GM18858 (cell line): ENCODE data around the gene GOLGA6A.

Experiments
- ATAC-seq: cut with Tn5 transposase; IDR thresholded peaks from one replicate; pipeline ENCODE4 v1.9.1; 2021; ENCODE audit not compliant: unreplicated experiment

The GOLGA6A gene

GRCh38 chr15:74037171-74038117 lies 44.9 kb downstream of the GOLGA6A start:
- no peak for ATAC-seq

GRCh38 chr15:74036271-74037170 lies 45.8 kb downstream of the GOLGA6A start:
- no peak for ATAC-seq

GRCh38 chr15:74035121-74036017 lies 47.0 kb downstream of the GOLGA6A start:
- ATAC-seq: no peak

- ATAC-seq: no peak
Observed at GRCh38 chr15:74034206-74034755, 48.1 kb downstream of the GOLGA6A start.

- no peak for ATAC-seq
Observed at GRCh38 chr15:74032606-74033561, 49.5 kb downstream of the GOLGA6A start.

- ATAC-seq: no peak
Observed at GRCh38 chr15:74032046-74032445, 50.3 kb downstream of the GOLGA6A start.

GRCh38 chr15:74028646-74029045 lies 53.7 kb downstream of the GOLGA6A start:
- ATAC-seq: no peak

- no peak for ATAC-seq
Observed at GRCh38 chr15:74027688-74028087, 54.7 kb downstream of the GOLGA6A start.

GRCh38 chr15:74025436-74025835 lies 56.9 kb downstream of the GOLGA6A start:
- ATAC-seq: no peak

- no peak for ATAC-seq
Observed at GRCh38 chr15:74024687-74025086, 57.7 kb downstream of the GOLGA6A start.

- no peak for ATAC-seq
Observed at GRCh38 chr15:74022706-74023470, 59.5 kb downstream of the GOLGA6A start.
